ENCODE measurements around the gene CDKN1C.

Gene CDKN1C

GRCh38 chr11:2878782-2879181 lies 6.8 kb downstream of the CDKN1C start:
- Histone ChIP-seq H2BK120ac (ENCODE audit: low read depth, low read length) (no peak overlapping the region), H3K23ac (ENCODE audit: low read depth, low read length, poor library complexity) (no peak overlapping the region), H2AFZ (ENCODE audit: low read length) (no peak overlapping the region), H3K27me3 (ENCODE audit: control insufficient read depth in 3 of 3, insufficient read depth in 3 of 3, low read depth in 1 of 3, low read length in 3 of 3) (peaks cover 0 to 37% (median 2%) of the 10 kb centered on the region in 3 experiments), H2BK5ac (ENCODE audit: low read length) (no peak overlapping the region), H3K14ac (ENCODE audit: low read length) (no peak overlapping the region), H2AK5ac (ENCODE audit: low read depth, low read length) (no peak overlapping the region), H3K36me3 (replicated peaks in 1 of 2; ENCODE audit: control insufficient read depth in 2 of 2, insufficient read depth in 2 of 2, low read length in 2 of 2) (peaks cover 1 to 7% of the 10 kb centered on the region in 2 donors), H2BK12ac (ENCODE audit: low read length) (no peak overlapping the region), H3K27ac (replicated peaks; ENCODE audit: low read length) (no peak overlapping the region), H3K4me1 (ENCODE audit: control insufficient read depth in 2 of 2, insufficient read depth in 1 of 2, low read depth in 1 of 2, low read length in 2 of 2) (peaks cover 9 to 10% of the 10 kb centered on the region in 2 donors), H4K8ac (ENCODE audit: low read depth, low read length) (no peak overlapping the region), H2BK15ac (ENCODE audit: low read length) (no peak overlapping the region), H4K91ac (ENCODE audit: low read depth, low read length, poor library complexity) (no peak overlapping the region), H3K9me3 (replicated peaks in 1 of 2; ENCODE audit: control insufficient read depth in 2 of 2, insufficient read depth in 1 of 2, low read depth in 1 of 2, low read length in 2 of 2) (peaks cover 9 to 13% of the 10 kb centered on the region in 2 donors), H3K4me2 (ENCODE audit: insufficient read depth, low read length, poor library complexity, severe bottlenecking) (no peak overlapping the region), H3K4me3 (ENCODE audit: low read length in 2 of 2) (no peak overlapping the region), H3K18ac (ENCODE audit: low read length) (no peak overlapping the region), H3K4ac (ENCODE audit: low read length) (no peak overlapping the region), H3K79me1 (ENCODE audit: low read depth, low read length) (no peaks in the 10 kb centered on the region), H3K9ac (ENCODE audit: low read depth, low read length, poor library complexity) (no peak overlapping the region)
- no CpG with 5 or more reads among the region's 8 CpGs for WGBS, 2 donors (ENCODE audit: extremely low coverage in 2 of 2, insufficient read length in 2 of 2, insufficient replicate concordance in 1 of 2)
- no peak for DNase-seq (ENCODE audit: low spot score)

- no CpG with 5 or more reads among the region's 6 CpGs for WGBS, 2 donors (ENCODE audit: extremely low coverage in 2 of 2, insufficient read length in 2 of 2, insufficient replicate concordance in 1 of 2)
Measured at GRCh38 chr11:2877474-2877873, 8.1 kb downstream of the CDKN1C start.

GRCh38 chr11:2874963-2875362 lies 10.6 kb downstream of the CDKN1C start:
- peaks cover 13% of the 10 kb centered on the region in 2 donors for H3K4me1 ChIP-seq (ENCODE audit: control insufficient read depth in 2 of 2, insufficient read depth in 1 of 2, low read depth in 1 of 2, low read length in 2 of 2)
- H2AK5ac ChIP-seq (ENCODE audit: low read depth, low read length) = peak overlapping the region; percentile 71
- peaks cover 2 to 19% (median 12%) of the 10 kb centered on the region in 3 experiments for H3K27me3 ChIP-seq (ENCODE audit: control insufficient read depth in 3 of 3, insufficient read depth in 3 of 3, low read depth in 1 of 3, low read length in 3 of 3)
- H3K9ac ChIP-seq (ENCODE audit: low read depth, low read length, poor library complexity) = no peak overlapping the region
- no peak overlapping the region for H3K4me2 ChIP-seq (ENCODE audit: insufficient read depth, low read length, poor library complexity, severe bottlenecking)
- H3K23ac ChIP-seq (ENCODE audit: low read depth, low read length, poor library complexity) = no peak overlapping the region
- no peak overlapping the region for H3K18ac ChIP-seq (ENCODE audit: low read length)
- H4K8ac ChIP-seq (ENCODE audit: low read depth, low read length) = no peak overlapping the region
- peaks cover 0 to 1% of the 10 kb centered on the region in 2 donors for H3K36me3 ChIP-seq (replicated peaks in 1 of 2; ENCODE audit: control insufficient read depth in 2 of 2, insufficient read depth in 2 of 2, low read length in 2 of 2)
- no peak overlapping the region for H2BK15ac ChIP-seq (ENCODE audit: low read length)
- no peak for DNase-seq (ENCODE audit: low spot score)
- no peak overlapping the region for H3K27ac ChIP-seq (replicated peaks; ENCODE audit: low read length)
- H2BK5ac ChIP-seq (ENCODE audit: low read length) = no peak overlapping the region
- no peak overlapping the region for H2BK120ac ChIP-seq (ENCODE audit: low read depth, low read length)
- H3K79me1 ChIP-seq (ENCODE audit: low read depth, low read length) = no peaks in the 10 kb centered on the region
- no peak overlapping the region for H3K14ac ChIP-seq (ENCODE audit: low read length)
- peaks cover 12 to 13% of the 10 kb centered on the region in 2 donors for H3K9me3 ChIP-seq (replicated peaks in 1 of 2; ENCODE audit: control insufficient read depth in 2 of 2, insufficient read depth in 1 of 2, low read depth in 1 of 2, low read length in 2 of 2)
- no CpG with 5 or more reads among the region's 10 CpGs for WGBS, 2 donors (ENCODE audit: extremely low coverage in 2 of 2, insufficient read length in 2 of 2, insufficient replicate concordance in 1 of 2)
- H3K4ac ChIP-seq (ENCODE audit: low read length) = no peak overlapping the region
- no peak overlapping the region for H2AFZ ChIP-seq (ENCODE audit: low read length)
- H4K91ac ChIP-seq (ENCODE audit: low read depth, low read length, poor library complexity) = no peak overlapping the region
- no peak overlapping the region for H2BK12ac ChIP-seq (ENCODE audit: low read length)
- H3K4me3 ChIP-seq (ENCODE audit: low read length in 2 of 2) = no peak overlapping the region

More at GRCh38 chr11:2877474-2877873, 8.1 kb downstream of the CDKN1C start:
- Histone ChIP-seq H4K91ac (ENCODE audit: low read depth, low read length, poor library complexity) (no peak overlapping the region), H2BK5ac (ENCODE audit: low read length) (no peak overlapping the region), H3K27me3 (ENCODE audit: control insufficient read depth in 3 of 3, insufficient read depth in 3 of 3, low read depth in 1 of 3, low read length in 3 of 3) (peaks cover 0 to 24% (median 2%) of the 10 kb centered on the region in 3 experiments), H3K14ac (ENCODE audit: low read length) (no peak overlapping the region), H2AFZ (ENCODE audit: low read length) (no peak overlapping the region), H3K4ac (ENCODE audit: low read length) (no peak overlapping the region), H2BK12ac (ENCODE audit: low read length) (no peak overlapping the region), H3K4me1 (ENCODE audit: control insufficient read depth in 2 of 2, insufficient read depth in 1 of 2, low read depth in 1 of 2, low read length in 2 of 2) (peaks cover 5 to 6% of the 10 kb centered on the region in 2 donors), H3K27ac (replicated peaks; ENCODE audit: low read length) (no peak overlapping the region), H3K9ac (ENCODE audit: low read depth, low read length, poor library complexity) (no peak overlapping the region), H3K36me3 (replicated peaks in 1 of 2; ENCODE audit: control insufficient read depth in 2 of 2, insufficient read depth in 2 of 2, low read length in 2 of 2) (peaks cover 0 to 1% of the 10 kb centered on the region in 2 donors), H3K4me2 (ENCODE audit: insufficient read depth, low read length, poor library complexity, severe bottlenecking) (no peak overlapping the region), H3K79me1 (ENCODE audit: low read depth, low read length) (no peaks in the 10 kb centered on the region), H4K8ac (ENCODE audit: low read depth, low read length) (no peak overlapping the region), H3K18ac (ENCODE audit: low read length) (no peak overlapping the region), H3K9me3 (replicated peaks in 1 of 2; ENCODE audit: control insufficient read depth in 2 of 2, insufficient read depth in 1 of 2, low read depth in 1 of 2, low read length in 2 of 2) (peaks cover 9 to 13% of the 10 kb centered on the region in 2 donors), H2BK15ac (ENCODE audit: low read length) (no peak overlapping the region), H2BK120ac (ENCODE audit: low read depth, low read length) (no peak overlapping the region), H3K4me3 (ENCODE audit: low read length in 2 of 2) (peak overlapping the region in 1 of 2 donors; percentile 48), H3K23ac (ENCODE audit: low read depth, low read length, poor library complexity) (no peak overlapping the region), H2AK5ac (ENCODE audit: low read depth, low read length) (no peak overlapping the region)
- no peak for DNase-seq (ENCODE audit: low spot score)

GRCh38 chr11:2870969-2871680 lies 14.4 kb downstream of the CDKN1C start:
- peak overlapping the region; percentile 44 for H2BK5ac ChIP-seq (ENCODE audit: low read length)
- WGBS, 2 donors (ENCODE audit: extremely low coverage in 2 of 2, insufficient read length in 2 of 2, insufficient replicate concordance in 1 of 2) = no CpG with 5 or more reads among the region's 22 CpGs
- H2BK120ac ChIP-seq (ENCODE audit: low read depth, low read length) = peak overlapping the region; percentile 9
- H3K23ac ChIP-seq (ENCODE audit: low read depth, low read length, poor library complexity) = peak overlapping the region; percentile 52
- peaks cover 24 to 36% of the 10 kb centered on the region in 2 donors for H3K4me1 ChIP-seq (ENCODE audit: control insufficient read depth in 2 of 2, insufficient read depth in 1 of 2, low read depth in 1 of 2, low read length in 2 of 2)
- no peak overlapping the region for H4K8ac ChIP-seq (ENCODE audit: low read depth, low read length)
- peaks cover 3 to 46% (median 26%) of the 10 kb centered on the region in 3 experiments for H3K27me3 ChIP-seq (ENCODE audit: control insufficient read depth in 3 of 3, insufficient read depth in 3 of 3, low read depth in 1 of 3, low read length in 3 of 3)
- DNase-seq (ENCODE audit: low spot score) = no peak
- H3K79me1 ChIP-seq (ENCODE audit: low read depth, low read length) = no peaks in the 10 kb centered on the region
- H3K4me3 ChIP-seq (ENCODE audit: low read length in 2 of 2) = no peak overlapping the region
- H2BK15ac ChIP-seq (ENCODE audit: low read length) = peak overlapping the region; percentile 100
- no peak overlapping the region for H4K91ac ChIP-seq (ENCODE audit: low read depth, low read length, poor library complexity)
- peak overlapping the region; percentile 19 for H2AFZ ChIP-seq (ENCODE audit: low read length)
- H3K4me2 ChIP-seq (ENCODE audit: insufficient read depth, low read length, poor library complexity, severe bottlenecking) = no peak overlapping the region
- peaks cover 13 to 15% of the 10 kb centered on the region in 2 donors for H3K9me3 ChIP-seq (replicated peaks in 1 of 2; ENCODE audit: control insufficient read depth in 2 of 2, insufficient read depth in 1 of 2, low read depth in 1 of 2, low read length in 2 of 2)
- no peak overlapping the region for H3K14ac ChIP-seq (ENCODE audit: low read length)
- peak overlapping the region; percentile 41 for H2BK12ac ChIP-seq (ENCODE audit: low read length)
- peaks cover 0 to 1% of the 10 kb centered on the region in 2 donors for H3K36me3 ChIP-seq (replicated peaks in 1 of 2; ENCODE audit: control insufficient read depth in 2 of 2, insufficient read depth in 2 of 2, low read length in 2 of 2)
- no peak overlapping the region for H3K9ac ChIP-seq (ENCODE audit: low read depth, low read length, poor library complexity)
- H2AK5ac ChIP-seq (ENCODE audit: low read depth, low read length) = peak overlapping the region; percentile 99
- no peak overlapping the region for H3K27ac ChIP-seq (replicated peaks; ENCODE audit: low read length)
- peak overlapping the region; percentile 90 for H3K4ac ChIP-seq (ENCODE audit: low read length)
- H3K18ac ChIP-seq (ENCODE audit: low read length) = peak overlapping the region; percentile 99
